ENCODE data around the gene ITSN2.

DNA sequence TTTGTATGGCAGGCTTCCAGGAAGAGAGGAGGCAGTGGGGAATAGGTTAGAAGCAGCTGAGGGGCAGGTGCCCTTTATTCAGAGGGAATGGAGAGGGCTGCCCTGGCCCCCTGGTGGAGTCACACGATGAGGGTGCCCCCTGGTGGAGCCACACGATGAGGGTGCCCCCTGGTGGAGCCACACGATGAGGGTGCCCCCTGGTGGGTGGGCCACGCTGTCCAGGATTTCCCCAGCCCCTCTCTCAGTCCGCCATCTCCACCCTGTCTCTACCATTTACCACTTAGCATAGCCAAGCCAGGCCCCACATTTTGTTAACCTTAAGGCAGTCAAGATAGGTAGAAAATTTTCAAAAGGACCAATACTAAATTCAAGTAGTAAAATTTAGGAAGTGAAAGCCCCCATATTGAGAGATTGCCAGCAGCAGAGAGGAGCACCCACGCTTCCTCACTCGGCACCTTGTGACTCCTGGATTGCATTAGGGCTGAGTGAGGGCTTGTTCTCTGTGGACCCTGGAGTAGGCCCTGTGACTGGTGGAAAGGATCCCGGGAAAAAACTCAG, 195.8 kb downstream of the ITSN2 start:
- TF ChIP-seq, protein P1, sequence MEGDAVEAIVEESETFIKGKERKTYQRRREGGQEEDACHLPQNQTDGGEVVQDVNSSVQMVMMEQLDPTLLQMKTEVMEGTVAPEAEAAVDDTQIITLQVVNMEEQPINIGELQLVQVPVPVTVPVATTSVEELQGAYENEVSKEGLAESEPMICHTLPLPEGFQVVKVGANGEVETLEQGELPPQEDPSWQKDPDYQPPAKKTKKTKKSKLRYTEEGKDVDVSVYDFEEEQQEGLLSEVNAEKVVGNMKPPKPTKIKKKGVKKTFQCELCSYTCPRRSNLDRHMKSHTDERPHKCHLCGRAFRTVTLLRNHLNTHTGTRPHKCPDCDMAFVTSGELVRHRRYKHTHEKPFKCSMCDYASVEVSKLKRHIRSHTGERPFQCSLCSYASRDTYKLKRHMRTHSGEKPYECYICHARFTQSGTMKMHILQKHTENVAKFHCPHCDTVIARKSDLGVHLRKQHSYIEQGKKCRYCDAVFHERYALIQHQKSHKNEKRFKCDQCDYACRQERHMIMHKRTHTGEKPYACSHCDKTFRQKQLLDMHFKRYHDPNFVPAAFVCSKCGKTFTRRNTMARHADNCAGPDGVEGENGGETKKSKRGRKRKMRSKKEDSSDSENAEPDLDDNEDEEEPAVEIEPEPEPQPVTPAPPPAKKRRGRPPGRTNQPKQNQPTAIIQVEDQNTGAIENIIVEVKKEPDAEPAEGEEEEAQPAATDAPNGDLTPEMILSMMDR (conservative IDR thresholded peaks at IDR 0.05; ENCODE audit: low read depth, low read length): peak; percentile 91
- TF ChIP-seq EZH2 (IDR thresholded peaks at IDR 0.05; ENCODE audit: low read length, unreplicated experiment): no peak
